WTC11 (cell line): Measurements from ENCODE around the gene KISS1R. TPM values are rescaled to one million over a fixed set of nuclear protein-coding genes. Genes with fewer than 3 reads are reported as not detected.

Experiments
- ATAC-seq: fragments of 200-7000 bp; cut with Tn5 transposase; 2 replicates; pipeline ENCODE4 v1.10.0; 2021; ENCODE audit warnings: mild to moderate bottlenecking, moderate library complexity
- CTCF ChIA-PET: fragments of 300-600 bp; sonication (Branson Sonifier 250); formaldehyde crosslinking; loops from one replicate; lab custom pipeline; 2021; ENCODE audit warnings: antibody characterized with exemption; lab: Charles Lee
- POLR2A ChIA-PET: fragments of 350-600 bp; sonication (Branson Sonifier 250); formaldehyde crosslinking; loops from one replicate; lab custom pipeline; 2021; ENCODE audit warnings: antibody characterized with exemption; lab: Charles Lee
- DNase-seq: peaks from one replicate; pipeline ENCODE4 v3.0.0; 2021; ENCODE audit warnings: low spot score
- H3K27ac Mint-ChIP-seq: 2 replicates; pipeline ENCODE4 v1.8.0; 2021; ENCODE audit warnings: mixed read lengths
- H3K27me3 Mint-ChIP-seq: 2 replicates; pipeline ENCODE4 v1.8.0; 2021; ENCODE audit warnings: low read depth, mild to moderate bottlenecking, moderate library complexity, mixed read lengths
- H3K36me3 Mint-ChIP-seq: 2 replicates; pipeline ENCODE4 v1.8.0; 2021; ENCODE audit warnings: mixed read lengths
- H3K4me1 Mint-ChIP-seq: 2 replicates; pipeline ENCODE4 v1.8.0; 2022; ENCODE audit warnings: mixed read lengths
- H3K4me3 Mint-ChIP-seq: 2 replicates; pipeline ENCODE4 v1.8.0; 2021; ENCODE audit warnings: mild to moderate bottlenecking, moderate library complexity, mixed read lengths
- H3K9me3 Mint-ChIP-seq: 2 replicates; pipeline ENCODE4 v1.8.0; 2021; ENCODE audit warnings: mixed read lengths
- AR ChIP-seq: fragments of 250-450 bp; sonication (Bioruptor Pico); IDR thresholded peaks from 2 replicates; pipeline ENCODE4 v1.9.0; 2021; ENCODE audit warnings: mild to moderate bottlenecking
- ATF3 ChIP-seq: sonication (generic); formaldehyde crosslinking; conservative IDR thresholded peaks from 2 replicates; pipeline ENCODE4 v1.8.1; 2022; ENCODE audit warnings: mild to moderate bottlenecking, missing genetic modification reagents
- CREM ChIP-seq: sonication (generic); formaldehyde crosslinking; IDR thresholded peaks from 2 replicates; pipeline ENCODE4 v1.8.1; 2022; ENCODE audit warnings: mild to moderate bottlenecking, missing genetic modification reagents, moderate library complexity
- ELF4 ChIP-seq: sonication (generic); formaldehyde crosslinking; IDR thresholded peaks from 2 replicates; pipeline ENCODE4 v1.8.1; 2022; ENCODE audit warnings: low read depth, mild to moderate bottlenecking, moderate library complexity, missing genetic modification reagents
- FOXP4 ChIP-seq: sonication (generic); formaldehyde crosslinking; IDR thresholded peaks from 2 replicates; pipeline ENCODE4 v1.8.0; 2022; ENCODE audit warnings: mild to moderate bottlenecking, missing genetic modification reagents
- GABPB1 ChIP-seq: sonication (generic); formaldehyde crosslinking; IDR thresholded peaks from 2 replicates; pipeline ENCODE4 v1.8.1; 2023; ENCODE audit warnings: mild to moderate bottlenecking, missing genetic modification reagents
- GTF2I ChIP-seq: fragments of 250-450 bp; sonication (Bioruptor Pico); conservative IDR thresholded peaks from 2 replicates; pipeline ENCODE4 v1.4.0; 2021; ENCODE audit warnings: mild to moderate bottlenecking
- NR1H2 ChIP-seq: sonication (generic); formaldehyde crosslinking; IDR thresholded peaks from 2 replicates; pipeline ENCODE4 v1.9.0; 2021; ENCODE audit warnings: mild to moderate bottlenecking, moderate library complexity, missing genetic modification reagents
- ZBTB43 ChIP-seq: sonication (generic); formaldehyde crosslinking; IDR thresholded peaks from 2 replicates; pipeline ENCODE4 v1.8.1; 2023; ENCODE audit warnings: mild to moderate bottlenecking, missing genetic modification reagents
- ZNF121 ChIP-seq: sonication (generic); formaldehyde crosslinking; IDR thresholded peaks from 2 replicates; pipeline ENCODE4 v1.8.0; 2023; ENCODE audit warnings: missing genetic modification reagents
- ZNF263 ChIP-seq: sonication (generic); formaldehyde crosslinking; IDR thresholded peaks from 2 replicates; pipeline ENCODE4 v1.8.1; 2022; ENCODE audit warnings: low read depth, mild to moderate bottlenecking, moderate library complexity, missing genetic modification reagents
- ZNF512 ChIP-seq: sonication (generic); formaldehyde crosslinking; IDR thresholded peaks from 2 replicates; pipeline ENCODE4 v1.8.1; 2022; ENCODE audit warnings: missing genetic modification reagents, borderline replicate concordance
- ZNF532 ChIP-seq: fragments of 250-450 bp; sonication (Bioruptor Pico); IDR thresholded peaks from 2 replicates; pipeline ENCODE4 v1.9.0; 2021; ENCODE audit warnings: mild to moderate bottlenecking, borderline replicate concordance
- ZNF671 ChIP-seq: fragments of 250-450 bp; sonication (Bioruptor Pico); IDR thresholded peaks from 2 replicates; pipeline ENCODE4 v1.8.0; 2021; ENCODE audit warnings: mild to moderate bottlenecking
- total RNA-seq: library from RNA; stranded (reverse); gene quantifications from 3 replicates; pipeline ENCODE4 v1.2.3, GENCODE V29; 2021
- TF ChIP-seq, protein P1 (sequence below): sonication (generic); formaldehyde crosslinking; IDR thresholded peaks from 2 replicates; pipeline ENCODE4 v1.8.1; 2023; ENCODE audit warnings: mild to moderate bottlenecking, missing genetic modification reagents, moderate library complexity

KISS1R gene
- total RNA-seq, 1 experiment from 2014 or later = 2.9 TPM

- ChIA-PET CTCF (interaction anchor here (0.9 to 3.4 kb wide), 4 partner anchors 10 to 52 kb away, joined by 3 to 13 read pairs (median 5); no protein-coding TSS in a partner anchor), POLR2A (interaction anchor here (0.6 to 0.7 kb wide), 2 partner anchors 191 to 256 kb away, joined by 3 read pairs; no protein-coding TSS in a partner anchor)
- H3K27ac Mint-ChIP-seq = no peak overlapping the region; the same call in 1 of the 2 replicates
- no peaks in the 10 kb centered on the region for H3K9me3 Mint-ChIP-seq
- no peaks in the 10 kb centered on the region for H3K27me3 Mint-ChIP-seq
- DNase-seq = no peak
- H3K36me3 Mint-ChIP-seq = peaks cover 11% of the 10 kb centered on the region
- TF ChIP-seq ATF3 (CRISPR knock-in tag) (no peak), NR1H2 (no peak), ZNF263 (peak; percentile 74), ZNF121 (CRISPR knock-in tag) (0 out of 2 replicates have a peak, but pooled peaks have one; percentile 53)
- TF ChIP-seq, all 79 proteins: peak for 2
- Mint-ChIP-seq H3K4me3 (no peak overlapping the region), H3K4me1 (peaks cover 16% of the 10 kb centered on the region)
- no peak for ATAC-seq
Measured at GRCh38 chr19:931860-932647, 14.9 kb downstream of the KISS1R start.

- POLR2A ChIA-PET = interaction anchor here (1.0 kb wide), 1 partner anchor 62 kb away, joined by 3 read pairs; no protein-coding TSS in a partner anchor
- ATAC-seq = peak; percentile 18; the same call in 1 of the 2 replicates
- H3K4me1 Mint-ChIP-seq = peaks cover 16% of the 10 kb centered on the region
- H3K27ac Mint-ChIP-seq = peak overlapping the region; percentile 63; the same call in 1 of the 2 replicates
- no peak for DNase-seq
- no peak overlapping the region for H3K4me3 Mint-ChIP-seq
- peaks cover 15% of the 10 kb centered on the region for H3K36me3 Mint-ChIP-seq
- CTCF ChIA-PET = interaction anchor here (0.9 to 3.4 kb wide), 3 partner anchors 27 to 52 kb away, joined by 6 to 13 read pairs (median 6); no protein-coding TSS in a partner anchor
- no peaks in the 10 kb centered on the region for H3K27me3 Mint-ChIP-seq
- H3K9me3 Mint-ChIP-seq = no peaks in the 10 kb centered on the region
- TF ChIP-seq, protein P1, sequence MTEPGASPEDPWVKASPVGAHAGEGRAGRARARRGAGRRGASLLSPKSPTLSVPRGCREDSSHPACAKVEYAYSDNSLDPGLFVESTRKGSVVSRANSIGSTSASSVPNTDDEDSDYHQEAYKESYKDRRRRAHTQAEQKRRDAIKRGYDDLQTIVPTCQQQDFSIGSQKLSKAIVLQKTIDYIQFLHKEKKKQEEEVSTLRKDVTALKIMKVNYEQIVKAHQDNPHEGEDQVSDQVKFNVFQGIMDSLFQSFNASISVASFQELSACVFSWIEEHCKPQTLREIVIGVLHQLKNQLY = no peak
- TF ChIP-seq FOXP4 (CRISPR knock-in tag) = 0 out of 2 replicates have a peak, but pooled peaks have one; percentile 16
- no peak for TF ChIP-seq ZNF512
- peak; percentile 28; the same call in 1 of the 2 replicates for TF ChIP-seq ZNF121 (CRISPR knock-in tag)
- no peak for TF ChIP-seq ZNF532 (CRISPR knock-in tag)
- no peak for TF ChIP-seq ELF4 (CRISPR knock-in tag)
- TF ChIP-seq GABPB1 = no peak
- TF ChIP-seq ZNF263 = no peak
- TF ChIP-seq ZNF671 (CRISPR knock-in tag) = no peak
- no peak for TF ChIP-seq ZBTB43
- no peak for TF ChIP-seq AR (CRISPR knock-in tag)
- no peak for TF ChIP-seq GTF2I (CRISPR knock-in tag)
- no peak for TF ChIP-seq CREM
Measured at GRCh38 chr19:932648-933552, 15.8 kb downstream of the KISS1R start.
